ENCODE data around the gene NDUFAB1. TPM values are rescaled to one million over a fixed set of nuclear protein-coding genes. Genes with fewer than 3 reads are reported as not detected.
"Not testable (repeated sequence)": the region's sequence is repeated elsewhere in the genome, so short reads cannot be mapped to it uniquely, and the experiment has no call there.

Gene NDUFAB1
- total RNA-seq, 2 experiments from 2014 or later, result 100 to 105 TPM

DNA sequence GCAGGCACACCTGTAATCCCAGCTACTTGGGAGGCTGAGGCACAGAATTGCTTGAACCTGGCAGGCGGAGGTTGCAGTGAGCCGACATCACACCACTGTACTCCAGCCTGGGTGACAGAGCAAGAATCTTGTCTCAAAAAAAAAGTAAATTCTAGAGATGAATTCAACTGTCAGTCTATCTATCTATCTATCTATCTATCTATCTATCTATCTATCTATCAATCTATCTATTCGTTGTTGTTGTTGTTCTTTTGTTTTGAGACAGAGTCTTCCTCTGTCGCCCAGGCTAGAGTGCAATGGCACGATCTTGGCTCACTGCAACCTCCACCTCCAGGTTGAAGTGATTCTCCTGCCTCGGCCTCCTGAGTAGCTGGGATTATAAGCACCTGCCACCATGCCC, 14.8 kb upstream of the NDUFAB1 start:
- ATAC-seq; H3K4me3 Mint-ChIP-seq; H3K27me3 Mint-ChIP-seq (ENCODE audit: low read depth); H3K27ac Mint-ChIP-seq; H3K9me3 Mint-ChIP-seq (ENCODE audit: insufficient read depth); H3K4me1 Mint-ChIP-seq (ENCODE audit: low read depth); DNase-seq; POLR2A ChIA-PET: not testable (repeated sequence)
- H3K36me3 Mint-ChIP-seq (ENCODE audit: low read depth), result peaks cover 18% of the 10 kb centered on the region
- CTCF ChIA-PET, result interaction anchor here (1.4 kb wide), 1 partner anchor 14 kb away, joined by 6 read pairs; no protein-coding TSS in a partner anchor

DNA sequence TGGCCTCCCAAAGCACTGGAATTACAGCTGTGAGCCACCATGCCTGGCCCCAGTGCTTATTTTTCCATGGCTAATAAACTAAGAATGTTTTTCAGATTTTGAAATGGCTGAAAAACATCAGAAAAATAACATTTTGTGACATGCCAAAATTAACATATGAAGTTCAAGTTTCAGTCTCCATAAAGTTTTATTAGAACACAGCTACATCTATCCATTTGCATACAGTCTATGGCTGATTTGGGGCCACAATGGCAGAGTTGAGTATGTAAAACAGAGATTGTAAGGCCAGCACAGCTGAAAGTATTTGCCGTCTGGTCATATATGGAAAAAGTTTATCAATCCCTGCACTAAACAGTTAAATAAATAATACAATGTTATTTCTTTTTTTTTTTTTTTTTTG, 13.8 kb upstream of the NDUFAB1 start:
- H3K4me3 Mint-ChIP-seq, result no peak overlapping the region
- ChIA-PET POLR2A (no interaction called here), CTCF (no interaction called here)
- no peaks in the 10 kb centered on the region for H3K4me1 Mint-ChIP-seq (ENCODE audit: low read depth)
- H3K36me3 Mint-ChIP-seq (ENCODE audit: low read depth), result peaks cover 22% of the 10 kb centered on the region
- ATAC-seq, result no peak
- no peak for DNase-seq
- no peaks in the 10 kb centered on the region for H3K9me3 Mint-ChIP-seq (ENCODE audit: insufficient read depth)
- no peak overlapping the region for H3K27ac Mint-ChIP-seq
- no peaks in the 10 kb centered on the region for H3K27me3 Mint-ChIP-seq (ENCODE audit: low read depth)

DNA sequence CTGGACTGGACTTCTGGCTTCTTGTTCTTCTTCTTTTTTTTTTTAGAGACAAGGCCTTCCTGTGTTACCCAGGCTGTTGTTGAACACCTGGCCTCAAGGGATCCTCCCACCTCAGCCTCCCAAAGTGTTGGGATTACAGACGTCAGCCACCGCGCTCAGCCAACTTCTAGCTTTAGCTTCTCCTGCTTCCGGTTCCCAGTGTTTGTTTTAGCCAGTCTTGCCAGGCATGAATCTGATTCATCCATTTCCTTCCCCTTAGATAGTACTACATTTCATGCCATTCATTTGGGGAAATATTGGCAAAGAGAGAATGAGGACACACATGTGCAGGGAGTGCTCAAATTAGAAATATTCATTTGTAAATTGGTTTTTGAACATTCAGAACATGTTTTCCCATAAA, 12.1 kb upstream of the NDUFAB1 start:
- H3K4me3 Mint-ChIP-seq, result no peak overlapping the region
- no peaks in the 10 kb centered on the region for H3K9me3 Mint-ChIP-seq (ENCODE audit: insufficient read depth)
- H3K27me3 Mint-ChIP-seq (ENCODE audit: low read depth), result no peaks in the 10 kb centered on the region
- H3K27ac Mint-ChIP-seq, result no peak overlapping the region
- DNase-seq (no peak), ATAC-seq (no peak)
- ChIA-PET POLR2A (no interaction called here), CTCF (no interaction called here)
- H3K36me3 Mint-ChIP-seq (ENCODE audit: low read depth), result peaks cover 20% of the 10 kb centered on the region
- H3K4me1 Mint-ChIP-seq (ENCODE audit: low read depth), result no peaks in the 10 kb centered on the region

- DNase-seq, result no peak
- Mint-ChIP-seq H3K27me3 (ENCODE audit: low read depth) (no peaks in the 10 kb centered on the region), H3K27ac (no peak overlapping the region), H3K4me3 (no peak overlapping the region), H3K4me1 (ENCODE audit: low read depth) (no peaks in the 10 kb centered on the region), H3K9me3 (ENCODE audit: insufficient read depth) (no peaks in the 10 kb centered on the region), H3K36me3 (ENCODE audit: low read depth) (peaks cover 21% of the 10 kb centered on the region)
- ATAC-seq, result no peak
- CTCF ChIA-PET, result no interaction called here
- POLR2A ChIA-PET, result no interaction called here
Measured at GRCh38 chr16:23607726-23608125, 11.6 kb upstream of the NDUFAB1 start.

GRCh38 chr16:23597003-23597756, 1.1 kb upstream of the NDUFAB1 start:
- DNase-seq (peak; percentile 44), ATAC-seq (no peak)
- H3K36me3 Mint-ChIP-seq (ENCODE audit: low read depth), result peaks cover 17% of the 10 kb centered on the region

DNA sequence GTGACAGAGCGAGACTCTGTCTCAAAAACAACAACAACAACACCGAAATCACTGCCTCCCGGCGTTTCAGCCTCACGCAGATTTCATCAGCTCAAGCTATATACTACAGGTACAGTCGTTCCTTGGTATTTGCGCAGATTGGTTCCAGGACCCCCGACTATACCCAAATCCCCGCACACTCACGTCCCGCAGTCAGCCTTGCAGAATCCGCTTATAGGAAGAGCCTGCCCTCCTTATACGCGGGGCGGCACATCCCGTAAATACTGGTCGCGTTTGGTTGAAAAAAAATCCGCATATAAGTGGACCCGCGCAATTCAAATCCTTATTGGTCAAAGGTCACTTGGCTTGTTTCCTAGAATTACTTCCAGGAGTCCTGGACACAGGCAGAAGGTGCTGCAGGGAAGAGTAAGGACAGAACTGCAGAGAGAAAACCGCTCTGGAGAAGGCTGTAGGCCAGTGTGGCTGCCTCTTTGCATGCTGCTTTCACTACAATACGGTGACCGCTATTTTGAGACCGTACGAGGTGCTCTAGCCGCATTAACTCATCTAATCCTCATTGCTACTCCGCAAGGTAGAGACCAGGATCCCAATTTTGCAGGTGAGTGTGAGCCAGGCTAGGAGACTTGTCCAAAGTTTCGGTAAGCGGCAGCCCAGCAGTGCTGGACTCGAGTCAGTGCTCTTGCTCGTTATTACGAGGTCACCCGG, 718 bp downstream of the NDUFAB1 start:
- Mint-ChIP-seq H3K4me3 (peak overlapping the region; percentile 89), H3K9me3 (ENCODE audit: insufficient read depth) (no peaks in the 10 kb centered on the region), H3K27me3 (ENCODE audit: low read depth) (no peaks in the 10 kb centered on the region), H3K4me1 (ENCODE audit: low read depth) (peaks cover 29% of the 10 kb centered on the region), H3K27ac (peak overlapping the region; percentile 75), H3K36me3 (ENCODE audit: low read depth) (peaks cover 25% of the 10 kb centered on the region)
- DNase-seq, result peak; percentile 23
- ATAC-seq, result peak; percentile 30
- ChIA-PET CTCF (no interaction called here), POLR2A (interaction anchor here (0.6 kb wide), 1 partner anchor 453 kb away, joined by 6 read pairs; no protein-coding TSS in a partner anchor)

More at GRCh38 chr16:23597003-23597756, 1.1 kb upstream of the NDUFAB1 start:
- no peak overlapping the region for H3K4me3 Mint-ChIP-seq
- CTCF ChIA-PET, result interaction anchor here (0.5 to 2.3 kb wide), 32 partner anchors 8 to 573 kb away, joined by 3 to 15 read pairs (median 4); partner anchors contain the start of genes DCTN5, EARS2, PALB2 and UBFD1
- no peaks in the 10 kb centered on the region for H3K9me3 Mint-ChIP-seq (ENCODE audit: insufficient read depth)
- no peaks in the 10 kb centered on the region for H3K27me3 Mint-ChIP-seq (ENCODE audit: low read depth)
- POLR2A ChIA-PET, result interaction anchor here (0.9 to 1.4 kb wide), 3 partner anchors 36 to 44 kb away, joined by 3 to 5 read pairs (median 4); partner anchors contain the start of genes DCTN5, EARS2, PALB2 and UBFD1
- peak overlapping the region; percentile 60 for H3K27ac Mint-ChIP-seq
- peaks cover 27% of the 10 kb centered on the region for H3K4me1 Mint-ChIP-seq (ENCODE audit: low read depth)

- DNase-seq, result no peak
- peaks cover 28% of the 10 kb centered on the region for H3K36me3 Mint-ChIP-seq (ENCODE audit: low read depth)
- no peak overlapping the region for H3K4me3 Mint-ChIP-seq
- no peak overlapping the region for H3K27ac Mint-ChIP-seq
- no peaks in the 10 kb centered on the region for H3K9me3 Mint-ChIP-seq (ENCODE audit: insufficient read depth)
- no peak for ATAC-seq
- POLR2A ChIA-PET, result no interaction called here
- peaks cover 29% of the 10 kb centered on the region for H3K4me1 Mint-ChIP-seq (ENCODE audit: low read depth)
- CTCF ChIA-PET, result no interaction called here
- H3K27me3 Mint-ChIP-seq (ENCODE audit: low read depth), result no peaks in the 10 kb centered on the region
Measured at GRCh38 chr16:23594186-23594585, 1.9 kb downstream of the NDUFAB1 start.

DNA sequence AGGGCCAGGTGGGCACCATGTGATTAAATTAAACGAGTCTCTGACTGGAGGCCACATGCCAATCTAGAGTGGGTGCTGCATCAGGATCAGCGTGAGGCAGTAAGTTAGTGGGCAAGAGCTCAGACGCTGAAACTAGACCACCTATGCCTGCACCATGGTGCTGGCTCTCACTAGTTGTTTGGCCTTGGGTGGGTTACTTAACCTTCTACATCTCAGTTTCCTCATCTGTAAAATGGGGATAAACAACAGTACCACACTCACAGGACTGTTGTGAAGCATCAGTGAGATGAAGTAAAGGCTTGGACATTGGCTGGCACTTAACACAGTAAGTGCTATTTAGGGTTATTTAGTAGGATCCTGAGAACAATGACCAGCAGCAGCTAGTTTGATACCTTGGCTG, 5.9 kb downstream of the NDUFAB1 start:
- Mint-ChIP-seq H3K36me3 (ENCODE audit: low read depth) (peaks cover 41% of the 10 kb centered on the region), H3K4me3 (no peak overlapping the region), H3K27ac (no peak overlapping the region), H3K4me1 (ENCODE audit: low read depth) (peaks cover 17% of the 10 kb centered on the region), H3K9me3 (ENCODE audit: insufficient read depth) (no peaks in the 10 kb centered on the region), H3K27me3 (ENCODE audit: low read depth) (no peaks in the 10 kb centered on the region)
- ChIA-PET POLR2A (interaction anchor here (0.9 kb wide), 1 partner anchor 31 kb away, joined by 4 read pairs; no protein-coding TSS in a partner anchor), CTCF (no interaction called here)
- DNase-seq, result no peak
- no peak for ATAC-seq

DNA sequence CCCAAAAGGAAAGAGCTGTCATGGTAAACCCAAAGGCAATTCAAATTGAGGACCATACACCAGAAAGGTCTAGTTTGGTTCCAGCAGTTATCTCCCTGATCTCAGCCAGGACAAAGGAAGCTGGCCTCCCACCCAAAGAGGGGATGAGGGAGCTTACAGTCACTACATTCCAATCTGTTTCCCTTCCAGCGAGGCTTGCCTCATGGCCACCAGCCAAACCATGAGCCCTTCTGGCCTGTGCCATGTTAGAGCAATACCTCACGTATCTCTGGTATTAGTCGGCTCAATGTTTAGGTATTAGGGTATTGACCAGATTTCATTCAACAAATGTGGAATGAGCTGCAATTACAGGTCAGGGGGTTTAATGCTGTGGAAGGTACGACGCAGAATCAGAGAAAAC, 8.4 kb downstream of the NDUFAB1 start:
- peaks cover 46% of the 10 kb centered on the region for H3K36me3 Mint-ChIP-seq (ENCODE audit: low read depth)
- peaks cover 2% of the 10 kb centered on the region for H3K4me1 Mint-ChIP-seq (ENCODE audit: low read depth)
- ChIA-PET POLR2A (no interaction called here), CTCF (interaction anchor here (1.2 kb wide), 1 partner anchor 9 kb away, joined by 3 read pairs; no protein-coding TSS in a partner anchor)
- no peak for ATAC-seq
- H3K27me3 Mint-ChIP-seq (ENCODE audit: low read depth), result no peaks in the 10 kb centered on the region
- no peak overlapping the region for H3K4me3 Mint-ChIP-seq
- no peaks in the 10 kb centered on the region for H3K9me3 Mint-ChIP-seq (ENCODE audit: insufficient read depth)
- peak overlapping the region; percentile 43 for H3K27ac Mint-ChIP-seq
- DNase-seq, result no peak

- ATAC-seq (no peak), DNase-seq (no peak)
- ChIA-PET CTCF (no interaction called here), POLR2A (no interaction called here)
- H3K4me1 Mint-ChIP-seq (ENCODE audit: low read depth), result no peaks in the 10 kb centered on the region
- H3K27me3 Mint-ChIP-seq (ENCODE audit: low read depth), result no peaks in the 10 kb centered on the region
- no peaks in the 10 kb centered on the region for H3K9me3 Mint-ChIP-seq (ENCODE audit: insufficient read depth)
- H3K36me3 Mint-ChIP-seq (ENCODE audit: low read depth), result peaks cover 44% of the 10 kb centered on the region
- no peak overlapping the region for H3K4me3 Mint-ChIP-seq
- peak overlapping the region; percentile 11 for H3K27ac Mint-ChIP-seq
Measured at GRCh38 chr16:23584186-23585076, 11.7 kb downstream of the NDUFAB1 start.

DNA sequence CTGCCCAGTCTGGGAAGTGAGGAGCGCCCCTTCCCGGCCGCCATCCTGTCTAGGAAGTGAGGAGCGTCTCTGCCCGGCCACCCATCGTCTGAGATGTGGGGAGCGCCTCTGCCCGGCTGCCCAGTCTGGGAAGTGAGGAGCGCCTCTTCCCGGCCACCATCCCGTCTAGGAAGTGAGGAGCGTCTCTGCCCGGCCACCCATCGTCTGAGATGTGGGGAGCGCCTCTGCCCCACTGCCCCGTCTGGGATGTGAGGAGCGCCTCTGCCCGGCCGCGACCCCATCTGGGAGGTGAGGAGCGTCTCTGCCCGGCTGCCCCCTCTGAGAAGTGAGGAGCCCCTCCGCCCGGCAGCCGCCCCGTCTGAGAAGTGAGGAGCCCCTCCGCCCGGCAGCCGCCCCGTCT, 12.8 kb downstream of the NDUFAB1 start:
- H3K4me3 Mint-ChIP-seq; DNase-seq; H3K27ac Mint-ChIP-seq; POLR2A ChIA-PET; CTCF ChIA-PET; H3K9me3 Mint-ChIP-seq (ENCODE audit: insufficient read depth); ATAC-seq; H3K4me1 Mint-ChIP-seq (ENCODE audit: low read depth); H3K27me3 Mint-ChIP-seq (ENCODE audit: low read depth): not testable (repeated sequence)
- peaks cover 43% of the 10 kb centered on the region for H3K36me3 Mint-ChIP-seq (ENCODE audit: low read depth)

Measured in activated CD8-positive, alpha-beta T cell treated with anti-CD3 and anti-CD28 coated beads, Interleukin-2, amount 10 ng/mL, durations not matched to agents 7 days and 5 days (primary cell).